Measurements from ENCODE around the gene PPP1R7. TPM values are rescaled to one million over a fixed set of nuclear protein-coding genes. Genes with fewer than 3 reads are reported as not detected.

The PPP1R7 gene
- total RNA-seq, 1 donor from 2014 or later = 52.9 TPM

DNA sequence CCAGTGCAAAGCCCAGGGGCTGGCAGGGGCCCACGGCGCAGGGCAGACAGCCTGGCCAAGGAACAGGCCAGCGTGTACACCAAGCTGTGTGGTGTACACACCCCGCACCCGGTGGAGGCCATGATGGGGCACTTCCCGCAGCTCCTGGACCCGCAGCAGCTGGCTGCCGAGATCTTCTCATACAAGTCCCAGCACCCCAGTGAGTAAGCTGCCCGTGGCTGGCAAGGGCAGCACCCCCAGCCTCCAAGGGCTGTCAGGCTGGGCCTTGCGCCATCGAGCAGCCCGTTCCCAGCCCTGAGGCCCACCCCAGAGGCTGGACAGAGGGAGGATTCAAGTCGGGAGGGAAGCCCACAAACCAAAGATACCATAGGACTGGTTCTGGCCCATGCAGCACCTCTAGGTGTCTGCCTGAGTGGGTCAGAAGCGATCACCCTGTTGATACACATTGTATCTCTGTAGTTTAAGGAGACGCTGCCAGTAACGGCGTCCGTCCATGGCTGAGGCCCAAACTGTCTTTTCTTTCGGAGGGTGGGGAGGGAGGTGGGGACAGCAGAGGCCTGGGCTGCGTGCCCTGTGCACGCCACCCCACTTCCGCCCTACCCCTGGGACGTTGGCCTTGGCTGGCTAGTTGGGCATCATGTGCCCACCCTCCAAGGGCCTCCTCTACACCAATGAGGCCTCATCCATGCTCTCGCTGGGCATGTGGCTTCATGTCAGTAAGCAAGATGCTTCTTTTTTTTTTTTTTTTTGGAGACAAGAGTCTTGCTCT lies 31.3 kb upstream of the PPP1R7 start:
- Mint-ChIP-seq H3K4me1 (no peaks in the 10 kb centered on the region), H3K9me3 (no peaks in the 10 kb centered on the region), H3K27me3 (ENCODE audit: insufficient read depth, low read depth) (no peaks in the 10 kb centered on the region), H3K4me3 (no peak overlapping the region), H3K36me3 (peaks cover 6% of the 10 kb centered on the region), H3K27ac (no peak overlapping the region)
- no peaks in the 10 kb centered on the region for H3K36me3 ChIP-seq
- H3K9me3 ChIP-seq (ENCODE audit: low read depth) = no peaks in the 10 kb centered on the region
- H3K4me3 ChIP-seq = no peak overlapping the region
- no peaks in the 10 kb centered on the region for H3K4me1 ChIP-seq
- no peak overlapping the region for H2AFZ ChIP-seq (replicated peaks)
- no peak overlapping the region for H3K27ac ChIP-seq
- H3K4me2 ChIP-seq = no peak overlapping the region
- TF ChIP-seq EZH2phosphoT487 (IDR thresholded peaks at IDR 0.05) (no peak), EZH2 (IDR thresholded peaks at IDR 0.05) (no peak)
- TF ChIP-seq, protein P1, sequence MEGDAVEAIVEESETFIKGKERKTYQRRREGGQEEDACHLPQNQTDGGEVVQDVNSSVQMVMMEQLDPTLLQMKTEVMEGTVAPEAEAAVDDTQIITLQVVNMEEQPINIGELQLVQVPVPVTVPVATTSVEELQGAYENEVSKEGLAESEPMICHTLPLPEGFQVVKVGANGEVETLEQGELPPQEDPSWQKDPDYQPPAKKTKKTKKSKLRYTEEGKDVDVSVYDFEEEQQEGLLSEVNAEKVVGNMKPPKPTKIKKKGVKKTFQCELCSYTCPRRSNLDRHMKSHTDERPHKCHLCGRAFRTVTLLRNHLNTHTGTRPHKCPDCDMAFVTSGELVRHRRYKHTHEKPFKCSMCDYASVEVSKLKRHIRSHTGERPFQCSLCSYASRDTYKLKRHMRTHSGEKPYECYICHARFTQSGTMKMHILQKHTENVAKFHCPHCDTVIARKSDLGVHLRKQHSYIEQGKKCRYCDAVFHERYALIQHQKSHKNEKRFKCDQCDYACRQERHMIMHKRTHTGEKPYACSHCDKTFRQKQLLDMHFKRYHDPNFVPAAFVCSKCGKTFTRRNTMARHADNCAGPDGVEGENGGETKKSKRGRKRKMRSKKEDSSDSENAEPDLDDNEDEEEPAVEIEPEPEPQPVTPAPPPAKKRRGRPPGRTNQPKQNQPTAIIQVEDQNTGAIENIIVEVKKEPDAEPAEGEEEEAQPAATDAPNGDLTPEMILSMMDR (IDR thresholded peaks at IDR 0.05) = no peak
- H3K9ac ChIP-seq = no peak overlapping the region
- no peak for DNase-seq (ENCODE audit: low spot score)
- H3F3A ChIP-seq (ENCODE audit: low read depth) = no peaks in the 10 kb centered on the region
- no peaks in the 10 kb centered on the region for H3K79me2 ChIP-seq (ENCODE audit: low read depth)
- H4K20me1 ChIP-seq (ENCODE audit: low read depth) = no peaks in the 10 kb centered on the region
- H3K27me3 ChIP-seq = no peaks in the 10 kb centered on the region

GRCh38 chr2:241120440-241120839 lies 29.8 kb upstream of the PPP1R7 start:
- Histone ChIP-seq H3K4me3 (no peak overlapping the region), H3K27ac (no peak overlapping the region), H3K36me3 (no peaks in the 10 kb centered on the region), H3F3A (ENCODE audit: low read depth) (no peaks in the 10 kb centered on the region), H4K20me1 (ENCODE audit: low read depth) (no peaks in the 10 kb centered on the region), H3K27me3 (no peaks in the 10 kb centered on the region), H3K9ac (no peak overlapping the region), H3K9me3 (ENCODE audit: low read depth) (no peaks in the 10 kb centered on the region), H2AFZ (replicated peaks) (no peak overlapping the region), H3K4me1 (no peaks in the 10 kb centered on the region), H3K4me2 (no peak overlapping the region), H3K79me2 (ENCODE audit: low read depth) (no peaks in the 10 kb centered on the region)
- Mint-ChIP-seq H3K4me3 (no peak overlapping the region), H3K9me3 (no peaks in the 10 kb centered on the region), H3K27me3 (ENCODE audit: insufficient read depth, low read depth) (no peaks in the 10 kb centered on the region), H3K4me1 (no peaks in the 10 kb centered on the region), H3K36me3 (peaks cover 4% of the 10 kb centered on the region), H3K27ac (no peak overlapping the region)
- DNase-seq (ENCODE audit: low spot score) = no peak
- TF ChIP-seq EZH2 (IDR thresholded peaks at IDR 0.05) (no peak), EZH2phosphoT487 (IDR thresholded peaks at IDR 0.05) (no peak)
- TF ChIP-seq, protein P1 (IDR thresholded peaks at IDR 0.05) = no peak

DNA sequence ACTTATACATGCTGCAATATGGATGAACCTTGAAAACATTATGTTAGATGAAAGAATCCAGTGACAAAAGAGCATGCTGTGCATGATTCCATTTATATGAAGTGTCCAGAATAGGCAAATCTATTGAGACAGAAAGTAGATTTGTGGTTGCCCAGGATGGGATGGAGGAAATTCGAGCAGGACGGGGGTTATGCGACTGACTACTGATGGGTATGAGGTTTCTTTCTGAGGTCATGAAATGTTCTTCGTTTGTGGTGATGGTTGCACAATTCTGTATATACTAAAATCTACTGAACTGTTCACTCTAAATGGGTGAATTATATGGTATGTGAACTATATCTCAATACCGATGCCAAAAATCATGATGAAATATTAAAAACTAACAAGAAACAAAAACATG lies 29.3 kb upstream of the PPP1R7 start:
- H3K27me3 ChIP-seq = no peaks in the 10 kb centered on the region

More for the DNA sequence above, 29.3 kb upstream of the PPP1R7 start:
- TF ChIP-seq, protein P1 (IDR thresholded peaks at IDR 0.05) = no peak
- no peak for TF ChIP-seq EZH2phosphoT487 (IDR thresholded peaks at IDR 0.05)
- no peak for TF ChIP-seq EZH2 (IDR thresholded peaks at IDR 0.05)
- Histone ChIP-seq H3F3A (ENCODE audit: low read depth) (no peaks in the 10 kb centered on the region), H3K79me2 (ENCODE audit: low read depth) (no peaks in the 10 kb centered on the region), H3K4me3 (no peak overlapping the region), H3K9ac (no peak overlapping the region), H2AFZ (replicated peaks) (no peak overlapping the region), H3K4me1 (no peaks in the 10 kb centered on the region), H3K36me3 (no peaks in the 10 kb centered on the region), H3K9me3 (ENCODE audit: low read depth) (no peaks in the 10 kb centered on the region), H3K27ac (no peak overlapping the region), H4K20me1 (ENCODE audit: low read depth) (no peaks in the 10 kb centered on the region), H3K4me2 (no peak overlapping the region)
- no peak for DNase-seq (ENCODE audit: low spot score)
- H3K27me3 Mint-ChIP-seq (ENCODE audit: insufficient read depth, low read depth) = no peaks in the 10 kb centered on the region
- H3K9me3 Mint-ChIP-seq = no peaks in the 10 kb centered on the region
- no peak overlapping the region for H3K4me3 Mint-ChIP-seq
- no peaks in the 10 kb centered on the region for H3K4me1 Mint-ChIP-seq
- H3K27ac Mint-ChIP-seq = no peak overlapping the region
- peaks cover 4% of the 10 kb centered on the region for H3K36me3 Mint-ChIP-seq

All from neural progenitor cell (in vitro differentiated cells).